DMS153 treated with DMSO at 0.1 percent for 48 hours (cell line): ENCODE results near the gene CFAP46.
"Not testable (repeated sequence)": the region's sequence is repeated elsewhere in the genome, so short reads cannot be mapped to it uniquely, and the experiment has no call there.

Experiments used
- DNase-seq: peaks from one replicate; lab custom pipeline; 2025; ENCODE audit not compliant: unreplicated experiment; lab: John Stamatoyannopoulos, UW

The CFAP46 gene

DNA sequence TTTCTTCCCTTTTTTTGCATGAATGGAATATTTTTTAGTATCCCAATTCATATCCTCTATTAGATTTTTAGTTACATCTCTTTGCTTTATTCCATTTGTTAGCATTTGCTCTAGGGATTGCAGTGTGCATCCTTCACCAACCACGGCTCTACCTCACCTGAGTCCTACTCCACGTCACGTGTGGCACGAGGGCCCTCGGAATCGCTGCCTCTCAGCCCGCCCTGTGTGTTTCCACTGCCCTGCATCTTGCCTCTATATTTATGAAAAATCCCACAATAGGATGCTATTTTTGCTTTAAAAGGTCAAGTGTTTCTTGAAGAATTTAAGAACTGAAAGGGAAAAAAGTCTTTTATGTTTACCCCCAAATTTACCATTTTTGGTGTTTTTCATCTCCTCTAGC is 41.0 kb downstream of the CFAP46 start:
- no peak for DNase-seq

GRCh38 chr10:132900211-132900756 is 42.1 kb downstream of the CFAP46 start:
- DNase-seq: no peak

DNA sequence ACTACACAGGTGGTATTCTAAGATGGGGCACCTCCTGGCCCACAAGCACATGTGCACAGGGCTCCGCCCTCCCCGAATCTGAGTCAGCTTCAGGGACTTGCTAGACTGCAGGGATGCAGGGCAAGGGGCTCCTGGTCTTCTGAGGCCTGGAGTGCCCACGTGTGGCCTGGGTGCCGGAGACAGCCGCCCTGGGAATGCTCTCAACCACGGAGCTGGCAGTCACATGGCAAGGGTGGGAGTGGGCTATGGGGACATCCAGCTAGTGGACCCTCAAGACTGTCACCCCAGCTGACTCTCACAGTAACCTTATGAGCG is 42.7 kb downstream of the CFAP46 start:
- DNase-seq: no peak

- no peak for DNase-seq
These were observed 43.2 kb downstream of the CFAP46 start for GRCh38 chr10:132899054-132899750.

GRCh38 chr10:132898391-132899053 is 43.8 kb downstream of the CFAP46 start:
- no peak for DNase-seq

- DNase-seq: no peak
These were observed 44.6 kb downstream of the CFAP46 start for GRCh38 chr10:132897516-132898381.

GRCh38 chr10:132893786-132894185 is 48.6 kb downstream of the CFAP46 start:
- not testable (repeated sequence) for DNase-seq

DNA sequence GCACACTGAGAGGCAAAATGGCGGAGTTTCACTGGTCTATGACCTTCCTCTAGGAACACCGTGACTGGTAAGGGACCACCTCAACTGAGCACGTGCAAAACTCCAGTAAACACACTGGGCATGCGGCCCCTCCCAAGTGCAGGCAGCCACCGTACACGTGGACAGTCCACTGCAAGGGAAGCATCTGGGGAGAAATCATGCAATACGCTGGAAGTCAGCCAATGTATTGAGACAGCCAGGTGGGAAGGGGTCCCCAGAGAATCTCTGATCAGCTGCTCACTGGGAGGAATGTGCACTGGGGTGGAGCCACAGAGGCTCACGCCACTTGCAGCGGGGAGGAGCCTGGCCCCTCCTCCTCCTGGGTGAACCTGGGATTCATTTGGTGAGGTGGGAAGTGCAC is 49.3 kb downstream of the CFAP46 start:
- no peak for DNase-seq

GRCh38 chr10:132892004-132892403 is 50.4 kb downstream of the CFAP46 start:
- no peak for DNase-seq

DNA sequence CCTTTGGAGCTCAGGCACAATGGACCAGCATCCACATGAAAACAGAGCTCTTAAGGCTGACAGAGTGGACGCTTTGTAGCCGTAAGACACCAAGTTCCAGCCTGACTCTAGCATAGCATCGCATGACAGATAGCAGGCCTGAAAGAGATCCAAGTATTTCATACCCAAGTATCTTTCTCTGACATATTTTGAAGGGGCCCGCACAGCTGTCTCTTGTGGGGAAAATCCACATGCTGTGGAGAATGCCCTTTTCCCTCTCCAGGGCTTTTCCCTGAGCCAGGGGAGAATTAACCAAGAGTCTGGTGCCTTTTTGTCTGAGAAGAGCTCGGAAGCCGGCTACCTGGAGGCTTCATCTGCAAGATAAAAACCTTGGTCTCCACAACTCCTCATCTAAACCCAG is 51.0 kb downstream of the CFAP46 start:
- no peak for DNase-seq

DNA sequence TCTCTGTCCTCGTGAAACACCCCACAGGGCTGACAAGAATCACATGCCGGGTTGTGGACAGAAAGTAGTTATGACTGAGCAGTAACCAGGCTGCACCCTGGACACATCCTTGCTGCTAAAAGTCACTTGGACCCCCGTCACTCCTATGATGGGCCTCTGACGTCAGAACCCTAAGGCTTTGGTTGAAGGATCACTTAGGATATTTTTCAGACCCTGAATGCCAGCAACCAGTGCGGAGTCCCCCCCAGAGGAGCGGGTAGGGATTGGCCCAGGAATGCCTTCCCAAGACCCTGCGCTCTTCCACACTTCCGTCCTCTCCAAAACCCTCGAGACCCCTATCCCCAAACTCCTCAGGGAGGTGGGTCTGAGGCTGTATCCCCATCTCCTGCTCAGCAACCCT is 52.1 kb downstream of the CFAP46 start:
- no peak for DNase-seq

- DNase-seq: no peak
These were observed 52.8 kb downstream of the CFAP46 start for GRCh38 chr10:132889556-132889955.

GRCh38 chr10:132888898-132889490 is 53.4 kb downstream of the CFAP46 start:
- no peak for DNase-seq

DNA sequence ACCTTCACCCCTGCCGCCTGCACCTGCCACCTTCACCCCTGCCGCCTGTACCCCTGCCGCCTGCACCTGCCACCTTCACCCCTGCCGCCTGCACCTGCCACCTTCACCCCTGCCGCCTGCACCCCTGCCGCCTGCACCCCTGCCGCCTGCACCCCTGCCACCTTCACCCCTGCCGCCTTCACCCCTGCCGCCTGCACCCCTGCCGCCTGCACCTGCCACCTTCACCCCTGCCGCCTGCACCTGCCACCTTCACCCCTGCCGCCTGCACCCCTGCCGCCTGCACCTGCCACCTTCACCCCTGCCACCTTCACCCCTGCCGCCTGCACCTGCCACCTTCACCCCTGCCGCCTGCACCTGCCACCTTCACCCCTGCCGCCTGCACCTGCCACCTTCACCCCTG is 53.9 kb downstream of the CFAP46 start:
- not testable (repeated sequence) for DNase-seq

DNA sequence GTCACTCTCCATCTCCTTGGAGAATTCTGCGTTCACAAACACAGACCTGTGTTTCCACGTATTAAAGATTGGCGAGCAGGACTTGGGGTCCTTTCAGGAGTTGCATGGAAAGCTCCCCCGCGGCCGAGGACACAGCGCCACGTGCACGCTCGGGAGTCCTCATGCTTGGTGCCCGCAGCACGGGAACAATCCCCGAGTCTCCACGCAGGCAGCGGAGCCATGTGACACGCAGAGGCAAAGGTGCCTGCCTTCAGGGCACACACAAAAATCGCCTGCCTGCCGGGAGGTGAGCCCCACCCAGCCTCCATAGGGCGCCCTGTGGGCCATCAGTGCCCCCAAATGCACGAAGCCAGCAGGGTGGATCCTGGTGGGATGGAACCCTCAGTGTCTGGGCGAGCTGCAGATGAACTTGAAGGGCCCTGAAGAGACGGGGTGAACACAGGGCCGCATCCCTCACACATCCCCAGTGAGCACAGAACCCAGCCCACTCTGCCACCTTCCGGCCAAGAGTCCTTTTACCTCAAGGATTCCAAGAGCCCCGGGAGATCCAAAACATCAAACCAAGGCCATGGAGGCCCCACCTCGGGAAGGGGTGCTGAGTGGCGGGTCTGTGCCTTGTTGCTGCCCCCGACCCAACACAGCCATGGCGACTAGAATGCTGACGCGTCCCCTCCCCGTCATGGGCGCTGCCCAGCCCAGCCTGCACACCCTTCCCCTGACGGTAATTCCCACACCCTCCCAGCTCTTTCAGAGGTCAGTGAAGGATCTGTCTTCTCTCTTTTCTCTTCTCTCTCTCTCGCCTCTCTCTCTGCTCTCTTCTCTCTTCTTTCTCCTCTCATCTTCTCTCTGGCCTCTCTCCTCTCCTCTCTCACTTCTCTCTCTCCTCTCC is 55.9 kb downstream of the CFAP46 start:
- DNase-seq: no peak

DNA sequence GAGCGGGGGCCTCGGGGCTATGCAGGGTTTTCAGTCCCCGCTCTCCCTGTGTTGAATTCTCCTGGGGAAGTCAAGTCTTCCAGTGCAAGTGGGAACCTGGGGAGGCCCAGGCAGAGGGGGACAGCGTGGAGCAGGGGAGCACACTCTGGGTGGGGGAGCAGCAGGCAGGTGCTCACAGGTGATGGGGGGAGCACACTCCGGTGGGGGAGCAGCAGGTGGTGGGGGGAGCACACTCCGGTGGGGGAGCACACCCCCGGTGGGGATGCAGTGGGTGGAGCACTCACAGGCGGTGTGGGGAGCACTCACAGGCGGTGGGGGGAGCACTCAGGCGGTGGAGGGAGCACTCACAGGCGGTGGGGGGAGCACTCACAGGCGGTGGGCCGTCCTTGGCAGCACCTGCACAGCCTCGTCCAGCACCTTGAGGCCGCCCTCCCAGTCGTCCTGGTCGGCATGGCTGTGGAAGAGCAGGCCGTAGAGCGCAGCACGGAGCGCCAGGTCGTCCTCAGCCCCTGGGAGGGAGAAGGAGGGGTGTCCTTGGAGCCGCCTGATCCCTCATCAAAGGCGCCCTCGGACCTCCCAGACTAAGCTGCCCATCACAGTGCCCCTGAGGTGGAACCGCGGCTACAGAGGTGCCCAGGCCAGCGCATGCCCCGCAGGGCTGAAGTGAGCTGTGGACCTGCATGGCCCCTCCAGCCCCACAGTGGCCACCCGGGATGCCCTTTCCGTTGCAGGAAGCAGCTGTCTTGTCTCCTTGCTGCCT is 56.7 kb downstream of the CFAP46 start:
- no peak for DNase-seq

- no peak for DNase-seq
These were observed 57.6 kb downstream of the CFAP46 start for GRCh38 chr10:132884691-132885271.

DNA sequence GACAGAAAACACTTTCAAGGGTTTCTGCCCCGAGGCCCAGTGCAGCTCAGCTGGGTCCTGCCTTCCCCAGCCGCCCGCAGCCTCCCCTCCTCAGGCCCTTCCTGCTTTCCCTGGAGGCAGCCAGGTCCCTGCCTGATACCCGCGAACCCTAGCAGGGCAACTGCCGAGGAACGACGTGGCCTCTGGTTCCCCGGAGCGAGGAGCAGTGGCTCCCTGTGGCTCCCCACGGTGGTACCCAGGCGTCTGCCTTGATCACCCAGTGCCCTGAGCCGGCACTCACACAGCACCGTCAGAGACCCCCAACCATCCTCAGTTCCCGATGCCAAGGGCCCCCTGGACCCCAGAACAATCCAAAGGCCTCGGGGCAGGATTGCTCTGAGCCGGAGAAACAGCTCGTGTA is 58.3 kb downstream of the CFAP46 start:
- no peak for DNase-seq

- no peak for DNase-seq
These were observed 58.9 kb downstream of the CFAP46 start for GRCh38 chr10:132883391-132883881.
